ENCODE results near the gene CAPN3.

Gene CAPN3

GRCh38 chr15:42404461-42405235, 45.3 kb downstream of the CAPN3 start:
- Histone ChIP-seq H3K4me1 (ENCODE audit: control insufficient read depth in 1 of 2, insufficient read depth in 1 of 2, low read depth in 1 of 2, low read length in 1 of 2) (peaks cover 0 to 10% of the 10 kb centered on the region in 2 experiments), H3K4me3 (ENCODE audit: low read depth in 1 of 2, low read length in 1 of 2) (no peak overlapping the region), H3K36me3 (peaks cover 99% of the 10 kb centered on the region), H3K9me3 (no peaks in the 10 kb centered on the region), H3K27me3 (no peaks in the 10 kb centered on the region), H3K27ac (no peak overlapping the region)
- TF ChIP-seq CTCF (IDR thresholded peaks at IDR 0.05): no peak

GRCh38 chr15:42405863-42406482, 46.7 kb downstream of the CAPN3 start:
- peaks cover 99% of the 10 kb centered on the region for H3K36me3 ChIP-seq
- no peak for TF ChIP-seq CTCF (IDR thresholded peaks at IDR 0.05)
- no peak overlapping the region for H3K27ac ChIP-seq
- no peak overlapping the region for H3K4me3 ChIP-seq (ENCODE audit: low read depth in 1 of 2, low read length in 1 of 2)
- H3K9me3 ChIP-seq: no peaks in the 10 kb centered on the region
- peaks cover 0 to 10% of the 10 kb centered on the region in 2 experiments for H3K4me1 ChIP-seq (ENCODE audit: control insufficient read depth in 1 of 2, insufficient read depth in 1 of 2, low read depth in 1 of 2, low read length in 1 of 2)
- H3K27me3 ChIP-seq: no peaks in the 10 kb centered on the region

DNA sequence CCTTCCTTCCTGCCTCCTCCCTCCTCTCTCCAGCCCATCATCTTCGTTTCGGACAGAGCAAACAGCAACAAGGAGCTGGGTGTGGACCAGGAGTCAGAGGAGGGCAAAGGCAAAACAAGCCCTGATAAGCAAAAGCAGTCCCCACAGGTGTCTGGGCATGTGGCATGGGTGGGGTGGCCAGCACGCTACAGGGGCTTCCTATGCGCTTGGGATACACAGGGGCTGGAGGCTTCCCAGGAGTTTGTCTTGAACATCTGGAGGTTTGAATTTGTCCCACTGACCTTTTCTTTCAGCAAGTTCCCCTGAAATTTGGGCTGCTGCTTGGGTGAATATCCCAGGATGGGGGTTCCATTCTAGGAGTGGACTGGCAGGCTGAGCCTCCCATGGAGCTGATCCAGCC, 48.9 kb downstream of the CAPN3 start:
- H3K27me3 ChIP-seq: no peaks in the 10 kb centered on the region
- peaks cover 100% of the 10 kb centered on the region for H3K36me3 ChIP-seq
- H3K9me3 ChIP-seq: no peaks in the 10 kb centered on the region

GRCh38 chr15:42409011-42409410, 49.7 kb downstream of the CAPN3 start:
- Histone ChIP-seq H3K4me3 (ENCODE audit: low read depth in 1 of 2, low read length in 1 of 2) (no peak overlapping the region), H3K36me3 (peaks cover 100% of the 10 kb centered on the region), H3K9me3 (no peaks in the 10 kb centered on the region), H3K27me3 (no peaks in the 10 kb centered on the region), H3K4me1 (ENCODE audit: control insufficient read depth in 1 of 2, insufficient read depth in 1 of 2, low read depth in 1 of 2, low read length in 1 of 2) (no peaks in the 10 kb centered on the region), H3K27ac (no peak overlapping the region)
- no peak for TF ChIP-seq CTCF (IDR thresholded peaks at IDR 0.05)

More for the DNA sequence above, 48.9 kb downstream of the CAPN3 start:
- Histone ChIP-seq H3K27ac (no peak overlapping the region), H3K4me3 (ENCODE audit: low read depth in 1 of 2, low read length in 1 of 2) (no peak overlapping the region), H3K4me1 (ENCODE audit: control insufficient read depth in 1 of 2, insufficient read depth in 1 of 2, low read depth in 1 of 2, low read length in 1 of 2) (no peaks in the 10 kb centered on the region)
- no peak for TF ChIP-seq CTCF (IDR thresholded peaks at IDR 0.05)

- H3K27ac ChIP-seq: no peak overlapping the region
- H3K9me3 ChIP-seq: no peaks in the 10 kb centered on the region
- no peaks in the 10 kb centered on the region for H3K4me1 ChIP-seq (ENCODE audit: control insufficient read depth in 1 of 2, insufficient read depth in 1 of 2, low read depth in 1 of 2, low read length in 1 of 2)
- H3K36me3 ChIP-seq: peaks cover 100% of the 10 kb centered on the region
- H3K27me3 ChIP-seq: no peaks in the 10 kb centered on the region
- H3K4me3 ChIP-seq (ENCODE audit: low read depth in 1 of 2, low read length in 1 of 2): no peak overlapping the region
- TF ChIP-seq CTCF (IDR thresholded peaks at IDR 0.05): no peak
Observed at GRCh38 chr15:42411884-42412283, 52.6 kb downstream of the CAPN3 start.
